Measurements from ENCODE around the gene KANSL3. TPM values are rescaled to one million over a fixed set of nuclear protein-coding genes. Genes with fewer than 3 reads are reported as not detected.

KANSL3 gene
- total and polyA plus RNA-seq, 7 donors: 12.0 to 55.0 (median 35.4) TPM

GRCh38 chr2:96616535-96616934 lies 21.6 kb downstream of the KANSL3 start:
- H3K36me3 ChIP-seq: peaks cover 25 to 87% (median 30%) of the 10 kb centered on the region in 4 donors
- 90 to 95% methylated on average over 6 of the region's 6 CpGs for WGBS, 2 donors
- H3K4me1 ChIP-seq: peaks cover 0 to 13% (median 3%) of the 10 kb centered on the region in 4 donors
- no peak overlapping the region for H3K27ac ChIP-seq
- no peak for DNase-seq
- H3K27me3 ChIP-seq: no peaks in the 10 kb centered on the region
- H3K9me3 ChIP-seq: no peaks in the 10 kb centered on the region
- intact Hi-C loops (cut with DNase I): no loop called here
- H3K4me3 ChIP-seq: no peak overlapping the region
- no peak for TF ChIP-seq EP300 (IDR thresholded peaks at IDR 0.05)
- no peak for TF ChIP-seq POLR2A (IDR thresholded peaks at IDR 0.05)
- TF ChIP-seq POLR2AphosphoS5 (IDR thresholded peaks at IDR 0.05): no peak
- no peak for TF ChIP-seq CTCF (IDR thresholded peaks at IDR 0.05)

- no peak for TF ChIP-seq EP300 (IDR thresholded peaks at IDR 0.05)
- no peak for TF ChIP-seq CTCF (IDR thresholded peaks at IDR 0.05)
- TF ChIP-seq POLR2AphosphoS5 (IDR thresholded peaks at IDR 0.05): no peak
- no peak for TF ChIP-seq POLR2A (IDR thresholded peaks at IDR 0.05)
- peaks cover 0 to 13% (median 3%) of the 10 kb centered on the region in 4 donors for H3K4me1 ChIP-seq
- no peaks in the 10 kb centered on the region for H3K9me3 ChIP-seq
- 98 to 100% methylated on average over 1 of the region's 1 CpG for WGBS, 2 donors
- no peaks in the 10 kb centered on the region for H3K27me3 ChIP-seq
- peaks cover 29 to 88% (median 34%) of the 10 kb centered on the region in 4 donors for H3K36me3 ChIP-seq
- no peak for DNase-seq
- H3K4me3 ChIP-seq: no peak overlapping the region
- intact Hi-C loops (cut with DNase I): no loop called here
- H3K27ac ChIP-seq: no peak overlapping the region
Observed at GRCh38 chr2:96616128-96616527, 22.0 kb downstream of the KANSL3 start.

- Histone ChIP-seq H3K4me3 (no peak overlapping the region), H3K36me3 (peaks cover 71 to 100% (median 94%) of the 10 kb centered on the region in 4 donors), H3K27ac (no peak overlapping the region), H3K9me3 (no peaks in the 10 kb centered on the region), H3K27me3 (no peaks in the 10 kb centered on the region), H3K4me1 (peaks cover 0 to 9% (median 6%) of the 10 kb centered on the region in 4 donors)
- DNase-seq: no peak
- TF ChIP-seq POLR2AphosphoS5 (IDR thresholded peaks at IDR 0.05) (no peak), EP300 (IDR thresholded peaks at IDR 0.05) (no peak), CTCF (IDR thresholded peaks at IDR 0.05) (no peak), POLR2A (IDR thresholded peaks at IDR 0.05) (no peak)
- intact Hi-C loops (cut with DNase I): no loop called here
- WGBS, 2 donors: 92% methylated on average over 13 of the region's 13 CpGs
Observed at GRCh38 chr2:96608469-96609455, 29.4 kb downstream of the KANSL3 start.

- TF ChIP-seq POLR2A (IDR thresholded peaks at IDR 0.05) (no peak), POLR2AphosphoS5 (IDR thresholded peaks at IDR 0.05) (no peak), EP300 (IDR thresholded peaks at IDR 0.05) (no peak), CTCF (IDR thresholded peaks at IDR 0.05) (no peak)
- H3K36me3 ChIP-seq: peaks cover 67 to 100% (median 83%) of the 10 kb centered on the region in 4 donors
- DNase-seq: no peak
- intact Hi-C loops (cut with DNase I): no loop called here
- H3K9me3 ChIP-seq: no peaks in the 10 kb centered on the region
- no peak overlapping the region for H3K27ac ChIP-seq
- H3K4me3 ChIP-seq: no peak overlapping the region
- 90 to 95% methylated on average over 2 of the region's 2 CpGs for WGBS, 2 donors
- H3K27me3 ChIP-seq: no peaks in the 10 kb centered on the region
- peaks cover 0 to 6% (median 4%) of the 10 kb centered on the region in 4 donors for H3K4me1 ChIP-seq
Observed at GRCh38 chr2:96604104-96604503, 34.0 kb downstream of the KANSL3 start.
